GM12878 (cell line): ENCODE results near the gene NINL. TPM values are rescaled to one million over a fixed set of nuclear protein-coding genes. Genes with fewer than 3 reads are reported as not detected.

Source experiments
- BACH1 ChIP-seq: fragments of 450-650 bp; IDR thresholded peaks from 2 replicates; pipeline ENCODE4 v1.6.1; 2017; ENCODE audit warnings: mild to moderate bottlenecking, borderline replicate concordance
- EGR1 ChIP-seq, 2 experiments: IDR thresholded peaks; 1 replicate in 1 of 2; 2 replicates in 1 of 2; pipeline ENCODE4 v1.6.1; 2011 to 2012; ENCODE audit warnings: low read depth in 2 of 2, low read length in 2 of 2, borderline replicate concordance in 1 of 2, mild to moderate bottlenecking in 1 of 2, moderate library complexity in 1 of 2
- GABPA ChIP-seq: IDR thresholded peaks from 2 replicates; pipeline ENCODE4 v1.6.1; 2014; ENCODE audit warnings: antibody characterized with exemption, low read depth, mild to moderate bottlenecking, inconsistent platforms
- MEF2B ChIP-seq: fragments of 450-650 bp; IDR thresholded peaks from 2 replicates; pipeline ENCODE4 v1.6.1; 2018; ENCODE audit warnings: mild to moderate bottlenecking, moderate library complexity; ENCODE audit not compliant: partially characterized antibody, poor library complexity, severe bottlenecking
- NBN ChIP-seq: fragments of 450-650 bp; IDR thresholded peaks from 2 replicates; pipeline ENCODE4 v1.6.1; 2016
- NFIC ChIP-seq: IDR thresholded peaks from 2 replicates; pipeline ENCODE4 v1.6.1; 2012; ENCODE audit warnings: low read depth, mild to moderate bottlenecking, inconsistent platforms, low read length, moderate library complexity
- RAD51 ChIP-seq: fragments of 450-650 bp; IDR thresholded peaks from 2 replicates; pipeline ENCODE4 v1.6.1; 2016; ENCODE audit warnings: moderate library complexity, mild to moderate bottlenecking, inconsistent platforms
- SPI1 ChIP-seq: IDR thresholded peaks from 2 replicates; pipeline ENCODE4 v1.6.1; 2011; ENCODE audit warnings: low read depth, mild to moderate bottlenecking, low read length, moderate library complexity, borderline replicate concordance; ENCODE audit not compliant: insufficient read depth
- polyA plus RNA-seq, 11 experiments: library from polyadenylated mRNA; depleted of rRNA in 4 of 11; unstranded in 6 of 11; stranded (reverse) in 5 of 11; fragments of >200 nt; fragmentation: Nextera tagmentation in 4 of 11; fragmentation: Illumina TruSeq in 1 of 11; extraction: Ambion mirVana in 4 of 11; extraction: Trizol in 1 of 11; gene quantifications; 1 replicate in 1 of 11; 2 replicates in 10 of 11; pipeline versions ENCODE4 v1.2.1 to v1.2.3, GENCODE V29; 2011 to 2016; ENCODE audit warnings: inconsistent platforms in 2 of 11, missing spikeins in 2 of 11, low read depth in 1 of 11
- total RNA-seq, 4 experiments: library from RNA; depleted of rRNA in 3 of 4; stranded (reverse); fragments of >200 nt in 3 of 4; fragmentation: Illumina TruSeq in 1 of 4; extraction: Trizol in 1 of 4; gene quantifications; 2 replicates each; pipeline versions ENCODE4 v1.2.1 to v1.2.3, GENCODE V29; 2013 to 2021
- TF ChIP-seq, protein P1 (sequence below): fragments of 450-650 bp; IDR thresholded peaks from 2 replicates; pipeline ENCODE4 v1.6.1; 2017; ENCODE audit warnings: mild to moderate bottlenecking, moderate library complexity

The NINL gene
- total and polyA plus RNA-seq, 10 of the 15 experiments (the other 5 are each of a cell fraction or from before 2014, with no cell fraction given) = 0.04 to 0.77 (median 0.23) TPM; not detected in 1

GRCh38 chr20:25600632-25601031 is 15.3 kb upstream of the NINL start (continued):
- TF ChIP-seq EGR1 (IDR thresholded peaks at IDR 0.05; ENCODE audit: borderline replicate concordance in 1 of 2, low read depth in 2 of 2, low read length in 2 of 2) = no peak
- no peak for TF ChIP-seq BACH1
- no peak for TF ChIP-seq GABPA
- TF ChIP-seq, protein P1, sequence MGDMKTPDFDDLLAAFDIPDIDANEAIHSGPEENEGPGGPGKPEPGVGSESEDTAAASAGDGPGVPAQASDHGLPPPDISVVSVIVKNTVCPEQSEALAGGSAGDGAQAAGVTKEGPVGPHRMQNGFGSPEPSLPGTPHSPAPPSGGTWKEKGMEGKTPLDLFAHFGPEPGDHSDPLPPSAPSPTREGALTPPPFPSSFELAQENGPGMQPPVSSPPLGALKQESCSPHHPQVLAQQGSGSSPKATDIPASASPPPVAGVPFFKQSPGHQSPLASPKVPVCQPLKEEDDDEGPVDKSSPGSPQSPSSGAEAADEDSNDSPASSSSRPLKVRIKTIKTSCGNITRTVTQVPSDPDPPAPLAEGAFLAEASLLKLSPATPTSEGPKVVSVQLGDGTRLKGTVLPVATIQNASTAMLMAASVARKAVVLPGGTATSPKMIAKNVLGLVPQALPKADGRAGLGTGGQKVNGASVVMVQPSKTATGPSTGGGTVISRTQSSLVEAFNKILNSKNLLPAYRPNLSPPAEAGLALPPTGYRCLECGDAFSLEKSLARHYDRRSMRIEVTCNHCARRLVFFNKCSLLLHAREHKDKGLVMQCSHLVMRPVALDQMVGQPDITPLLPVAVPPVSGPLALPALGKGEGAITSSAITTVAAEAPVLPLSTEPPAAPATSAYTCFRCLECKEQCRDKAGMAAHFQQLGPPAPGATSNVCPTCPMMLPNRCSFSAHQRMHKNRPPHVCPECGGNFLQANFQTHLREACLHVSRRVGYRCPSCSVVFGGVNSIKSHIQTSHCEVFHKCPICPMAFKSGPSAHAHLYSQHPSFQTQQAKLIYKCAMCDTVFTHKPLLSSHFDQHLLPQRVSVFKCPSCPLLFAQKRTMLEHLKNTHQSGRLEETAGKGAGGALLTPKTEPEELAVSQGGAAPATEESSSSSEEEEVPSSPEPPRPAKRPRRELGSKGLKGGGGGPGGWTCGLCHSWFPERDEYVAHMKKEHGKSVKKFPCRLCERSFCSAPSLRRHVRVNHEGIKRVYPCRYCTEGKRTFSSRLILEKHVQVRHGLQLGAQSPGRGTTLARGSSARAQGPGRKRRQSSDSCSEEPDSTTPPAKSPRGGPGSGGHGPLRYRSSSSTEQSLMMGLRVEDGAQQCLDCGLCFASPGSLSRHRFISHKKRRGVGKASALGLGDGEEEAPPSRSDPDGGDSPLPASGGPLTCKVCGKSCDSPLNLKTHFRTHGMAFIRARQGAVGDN = no peak
- TF ChIP-seq SPI1 = no peak
- no peak for TF ChIP-seq MEF2B
- no peak for TF ChIP-seq NBN
- TF ChIP-seq RAD51 = no peak
- TF ChIP-seq NFIC = no peak
